Activated T-helper 1 cell treated with anti-CD3 and anti-CD28 coated beads, Interleukin-2, amount 50 U/mL, for 16 hours (primary cell): ENCODE data around the gene ETV6.

Experiments
- DNase-seq, 2 donors: peaks; one replicate each; pipeline ENCODE4 v3.0.0-alpha.2; 2020; ENCODE audit warnings: low read depth in 1 of 2, low spot score in 1 of 2

Gene ETV6

GRCh38 chr12:11849757-11850504, 200.5 kb downstream of the ETV6 start:
- DNase-seq = no peak

GRCh38 chr12:11853126-11853525, 203.7 kb downstream of the ETV6 start:
- no peak for DNase-seq

GRCh38 chr12:11854011-11854499, 204.6 kb downstream of the ETV6 start:
- DNase-seq = no peak

GRCh38 chr12:11855983-11856374, 206.5 kb downstream of the ETV6 start:
- no peak for DNase-seq

GRCh38 chr12:11856971-11857370, 207.5 kb downstream of the ETV6 start:
- no peak for DNase-seq

- DNase-seq = no peak
Observed at GRCh38 chr12:11859705-11860425, 210.4 kb downstream of the ETV6 start.

- no peak for DNase-seq
Observed at GRCh38 chr12:11861155-11861863, 211.8 kb downstream of the ETV6 start.

- DNase-seq = no peak
Observed at GRCh38 chr12:11861864-11862600, 212.6 kb downstream of the ETV6 start.

GRCh38 chr12:11862798-11863197, 213.3 kb downstream of the ETV6 start:
- DNase-seq = no peak

- DNase-seq = no peak
Observed at GRCh38 chr12:11863478-11863906, 214.0 kb downstream of the ETV6 start.

- DNase-seq = no peak
Observed at GRCh38 chr12:11863988-11864387, 214.5 kb downstream of the ETV6 start.

GRCh38 chr12:11865824-11866223, 216.3 kb downstream of the ETV6 start:
- no peak for DNase-seq

GRCh38 chr12:11868027-11868426, 218.6 kb downstream of the ETV6 start:
- DNase-seq = no peak

GRCh38 chr12:11869406-11869805, 219.9 kb downstream of the ETV6 start:
- no peak for DNase-seq

GRCh38 chr12:11870041-11870451, 220.6 kb downstream of the ETV6 start:
- DNase-seq = no peak

GRCh38 chr12:11872055-11872454, 222.6 kb downstream of the ETV6 start:
- DNase-seq = no peak

GRCh38 chr12:11875414-11875935, 226.0 kb downstream of the ETV6 start:
- peak in 1 of 2 donors; percentile 9 for DNase-seq

GRCh38 chr12:11876307-11876706, 226.8 kb downstream of the ETV6 start:
- DNase-seq = no peak

GRCh38 chr12:11877102-11877826, 227.8 kb downstream of the ETV6 start:
- DNase-seq = no peak
